Activated CD8-positive, alpha-beta memory T cell treated with anti-CD3 and anti-CD28 coated beads for 36 hours (primary cell): ENCODE measurements around the gene PROSER3. TPM values are rescaled to one million over a fixed set of nuclear protein-coding genes. Genes with fewer than 3 reads are reported as not detected.
"Not testable (repeated sequence)": the region's sequence is repeated elsewhere in the genome, so short reads cannot be mapped to it uniquely, and the experiment has no call there.

ENCODE experiments used
- CTCF ChIA-PET: fragments of 350-600 bp; sonication (Branson Sonifier 250); formaldehyde crosslinking; loops from one replicate; lab custom pipeline; 2021; ENCODE audit warnings: antibody characterized with exemption; lab: Charles Lee
- POLR2A ChIA-PET: fragments of 350-600 bp; sonication (Branson Sonifier 250); formaldehyde crosslinking; loops from one replicate; lab custom pipeline; 2021; ENCODE audit warnings: antibody characterized with exemption; lab: Charles Lee
- total RNA-seq, 2 experiments: library from RNA; stranded (reverse); gene quantifications; one replicate each; pipeline ENCODE4 v1.2.3, GENCODE V29; 2021

Gene PROSER3
- total RNA-seq, 2 experiments from 2014 or later = 33.7 to 37.0 TPM

DNA sequence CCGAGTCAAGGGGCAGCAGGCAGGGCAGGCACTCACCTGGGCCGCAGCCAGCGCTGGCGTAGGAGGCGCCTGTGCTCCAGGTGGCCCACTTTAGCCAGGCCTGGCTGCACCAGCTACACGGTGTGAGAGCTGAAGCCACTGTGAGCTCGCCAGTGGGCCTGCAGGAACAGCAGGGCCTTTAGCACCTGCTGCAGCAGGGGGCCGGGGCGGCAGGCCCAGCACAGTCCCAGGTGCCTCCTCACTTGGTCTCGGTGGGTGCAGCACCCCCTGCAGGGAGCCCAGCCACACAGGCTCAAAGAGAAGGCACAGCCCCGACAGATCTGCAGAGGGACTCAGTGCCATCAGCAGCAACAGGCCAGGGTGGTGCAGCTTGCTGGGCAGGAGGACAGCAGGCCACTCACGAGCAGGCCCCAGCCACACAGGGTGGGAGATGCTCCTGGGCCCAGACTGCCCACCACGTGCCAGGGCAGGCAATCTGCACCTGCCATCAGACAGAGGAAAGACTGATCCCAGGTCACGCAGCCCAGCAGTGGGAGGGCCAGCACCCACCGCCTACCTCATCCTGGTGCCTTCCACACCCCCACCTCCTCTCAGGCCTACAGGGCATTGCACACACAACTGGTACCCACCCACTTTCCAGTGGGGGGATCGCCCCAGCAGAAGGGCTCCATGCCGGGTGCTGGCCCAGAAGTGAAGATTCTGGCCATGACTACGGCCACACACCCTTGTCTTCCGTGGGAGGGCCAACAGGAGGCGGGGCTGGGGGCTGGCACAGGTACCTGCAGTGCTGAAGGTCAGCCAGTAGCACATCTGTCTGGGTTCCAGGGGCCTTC is 33.2 kb downstream of the PROSER3 start:
- POLR2A ChIA-PET = no interaction called here
- CTCF ChIA-PET = interaction anchor here (1.2 kb wide), 1 partner anchor 15 kb away, joined by 4 read pairs; no protein-coding TSS in a partner anchor

DNA sequence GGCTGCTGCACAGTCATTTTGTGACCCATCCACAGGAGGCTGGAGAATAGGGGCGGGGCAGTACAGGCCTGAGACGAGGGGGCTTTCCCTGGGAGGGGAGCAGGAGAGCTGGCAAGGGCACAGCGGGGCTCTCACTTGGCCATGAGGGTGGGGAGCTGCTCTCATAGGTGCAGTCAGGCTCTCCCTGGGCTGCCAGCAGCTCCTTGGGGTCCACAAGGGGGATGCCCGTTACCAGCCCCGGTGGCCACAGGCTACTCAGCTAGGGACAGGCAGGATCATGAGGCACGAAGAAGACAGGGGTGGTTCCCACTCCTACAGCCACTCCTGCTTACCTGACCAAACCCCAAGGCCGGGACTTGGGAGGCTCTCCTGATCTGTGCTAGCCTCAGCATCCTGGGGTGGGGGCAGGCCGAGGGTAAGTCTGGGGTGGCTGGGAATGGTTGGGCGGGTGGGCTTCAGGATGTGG is 33.9 kb downstream of the PROSER3 start:
- POLR2A ChIA-PET = no interaction called here
- CTCF ChIA-PET = no interaction called here

DNA sequence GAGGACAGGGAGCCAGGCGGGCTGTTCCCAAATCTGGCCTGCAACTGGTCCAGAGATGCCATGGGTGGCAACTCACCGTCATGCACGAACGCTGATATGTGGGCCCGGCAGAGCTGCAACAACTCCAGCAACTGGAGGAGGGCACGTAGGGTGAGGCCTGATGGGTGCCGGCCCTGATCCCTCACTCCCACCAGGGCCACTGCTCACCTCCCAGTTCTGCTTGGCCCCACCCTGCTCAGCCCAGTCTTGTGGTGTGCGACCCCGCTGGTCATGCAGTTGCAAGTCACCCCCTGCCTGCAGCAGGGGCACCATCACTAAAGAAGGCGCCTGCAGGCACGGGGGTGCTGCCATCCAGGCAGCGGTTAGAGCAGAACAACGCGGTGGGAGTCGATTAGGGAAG is 34.3 kb downstream of the PROSER3 start:
- POLR2A ChIA-PET = no interaction called here
- CTCF ChIA-PET = no interaction called here

DNA sequence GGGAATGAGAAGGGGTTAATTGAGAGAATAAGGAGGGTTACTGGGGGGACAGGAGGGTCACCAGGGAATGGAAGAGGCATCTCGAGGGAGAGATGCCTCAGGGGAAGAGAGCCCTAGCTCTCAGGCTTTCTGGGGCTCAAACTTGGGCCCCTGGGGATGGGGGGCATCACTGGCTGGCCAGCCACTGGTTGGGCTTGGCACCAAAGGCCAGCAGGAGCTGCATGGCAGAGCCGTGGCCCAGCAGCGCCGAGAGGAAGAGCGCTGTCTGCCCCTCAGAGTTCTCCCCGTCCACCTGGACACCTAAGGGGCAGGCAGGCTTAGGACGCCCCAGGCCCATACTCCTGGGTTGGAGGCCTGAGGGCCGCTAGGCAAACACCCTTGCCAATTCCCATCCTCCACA is 34.9 kb downstream of the PROSER3 start:
- POLR2A ChIA-PET = no interaction called here

DNA sequence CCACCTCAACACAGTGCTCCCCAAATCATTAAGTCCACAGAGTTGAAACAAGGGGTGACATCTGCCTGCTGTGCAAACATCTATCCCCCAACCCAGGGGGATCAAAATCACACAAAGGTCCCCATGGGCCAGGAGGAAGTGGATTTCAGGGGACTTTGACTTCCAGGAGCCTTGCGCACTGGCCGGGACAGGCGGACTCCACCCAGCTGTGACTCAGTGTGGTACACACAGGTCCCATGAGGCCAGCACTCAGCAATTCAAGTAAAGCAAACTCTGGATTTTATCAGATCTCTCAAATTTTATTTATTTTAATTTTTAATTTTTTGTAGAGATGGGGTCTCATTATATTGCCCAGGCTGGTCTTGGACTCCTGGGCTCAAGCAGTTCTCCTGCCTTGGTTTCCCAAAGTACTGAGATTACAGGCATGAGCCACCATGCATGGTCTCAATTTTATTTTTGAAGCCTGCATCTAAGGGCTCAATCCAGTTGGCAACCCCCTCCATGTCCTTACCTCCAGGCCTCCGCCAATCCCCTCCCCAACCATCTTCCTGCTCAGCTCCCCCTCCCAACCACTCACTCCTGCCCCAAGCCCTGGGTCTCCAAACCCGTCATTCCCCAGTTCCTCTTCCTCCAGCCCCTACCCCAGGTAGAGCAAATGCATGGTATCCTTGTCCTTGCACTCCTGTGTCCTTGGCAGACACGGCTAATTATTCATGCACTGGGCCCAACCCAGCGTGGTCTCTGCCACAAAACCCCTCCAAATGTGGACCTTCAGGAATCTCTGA is 35.6 kb downstream of the PROSER3 start:
- ChIA-PET CTCF (no interaction called here), POLR2A (no interaction called here)

More for the DNA sequence above, 34.9 kb downstream of the PROSER3 start:
- CTCF ChIA-PET = no interaction called here

DNA sequence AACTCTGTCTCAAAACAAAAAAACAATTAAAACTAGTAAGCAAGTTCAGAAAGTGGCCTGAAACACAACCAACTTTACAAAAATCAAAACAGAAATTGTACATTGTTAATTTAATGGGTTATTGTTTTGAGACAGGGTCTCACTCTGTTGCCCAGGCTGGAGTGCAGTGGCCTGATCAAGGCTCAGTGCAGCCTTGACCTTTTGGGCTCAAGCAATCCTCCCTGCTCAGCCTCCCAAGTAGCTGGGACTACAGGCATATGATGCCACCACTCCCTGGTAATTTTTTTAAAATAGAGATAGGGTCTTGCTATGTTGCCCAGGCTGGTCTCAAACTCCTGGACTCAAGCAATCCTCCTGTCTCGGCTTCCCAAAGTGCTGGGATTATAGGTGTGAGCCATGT is 37.6 kb downstream of the PROSER3 start:
- POLR2A ChIA-PET, CTCF ChIA-PET: not testable (repeated sequence)

DNA sequence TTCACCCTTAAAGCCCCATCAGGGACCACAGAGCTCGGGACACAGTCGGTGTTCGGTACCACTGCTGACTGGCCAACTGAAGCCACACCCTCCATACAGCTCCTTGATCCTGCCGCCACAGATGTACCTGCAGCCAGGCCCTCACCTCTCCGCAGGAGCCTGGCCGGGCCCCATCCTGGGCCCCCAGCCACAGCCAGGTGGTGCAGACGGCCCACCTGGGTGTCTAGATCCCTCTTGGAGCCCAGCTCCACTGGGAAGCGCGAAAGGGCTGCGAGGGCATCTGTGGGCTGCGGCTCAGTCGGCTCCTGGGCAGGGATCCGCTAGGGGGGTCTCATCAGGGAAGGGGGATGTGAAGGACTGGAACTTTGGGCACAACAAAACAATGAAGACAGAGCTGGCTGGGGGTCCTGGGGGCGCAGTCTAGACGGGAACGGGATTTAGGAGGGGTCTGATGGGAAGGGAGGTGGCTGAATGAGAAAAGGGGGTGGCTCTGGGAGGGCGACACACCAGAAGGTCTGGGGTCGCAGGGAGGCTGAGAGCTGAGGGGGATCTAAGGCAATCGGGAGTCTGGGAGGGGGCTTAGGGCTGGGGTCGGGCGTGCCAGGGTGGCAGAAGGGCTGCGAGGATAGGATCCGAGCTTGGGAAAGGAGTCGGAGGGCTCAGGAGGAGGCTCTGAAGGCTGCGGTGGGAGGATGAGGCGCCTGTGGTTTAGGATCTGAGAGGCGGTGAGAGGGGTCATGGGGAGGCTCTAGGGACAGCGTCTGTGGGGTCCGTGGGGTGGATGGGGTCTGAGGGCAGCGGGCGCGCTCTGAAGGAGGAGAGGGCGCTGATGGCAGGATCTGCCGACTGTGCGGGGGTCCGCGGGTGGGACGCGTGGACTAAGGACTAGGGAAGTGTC is 38.9 kb downstream of the PROSER3 start:
- CTCF ChIA-PET = no interaction called here
- POLR2A ChIA-PET = no interaction called here

DNA sequence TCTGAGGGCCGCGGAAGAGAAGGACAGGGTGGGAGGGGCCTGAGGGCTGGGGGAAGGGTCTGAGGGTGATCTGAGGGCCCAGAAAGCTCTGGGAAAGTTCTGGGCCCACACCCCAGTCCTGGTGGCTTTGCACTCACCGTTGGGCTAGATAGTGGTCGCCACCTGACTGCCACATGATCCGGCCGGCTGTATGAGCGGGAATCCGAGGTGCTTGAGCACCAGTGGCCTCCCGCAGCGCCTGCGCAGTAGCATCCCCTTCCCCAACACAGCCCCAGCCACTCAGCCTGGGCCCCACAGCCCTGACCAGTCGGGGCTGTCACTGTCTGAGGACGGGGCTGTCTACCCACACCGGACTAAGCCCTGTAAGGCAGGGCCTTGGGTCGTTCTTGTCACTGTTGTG is 39.7 kb downstream of the PROSER3 start:
- POLR2A ChIA-PET = interaction anchor here (0.5 kb wide), 1 partner anchor 264 kb away, joined by 3 read pairs; no protein-coding TSS in a partner anchor
- CTCF ChIA-PET = interaction anchor here (0.6 to 1.0 kb wide), 2 partner anchors 18 to 30 kb away, joined by 3 read pairs; no protein-coding TSS in a partner anchor

DNA sequence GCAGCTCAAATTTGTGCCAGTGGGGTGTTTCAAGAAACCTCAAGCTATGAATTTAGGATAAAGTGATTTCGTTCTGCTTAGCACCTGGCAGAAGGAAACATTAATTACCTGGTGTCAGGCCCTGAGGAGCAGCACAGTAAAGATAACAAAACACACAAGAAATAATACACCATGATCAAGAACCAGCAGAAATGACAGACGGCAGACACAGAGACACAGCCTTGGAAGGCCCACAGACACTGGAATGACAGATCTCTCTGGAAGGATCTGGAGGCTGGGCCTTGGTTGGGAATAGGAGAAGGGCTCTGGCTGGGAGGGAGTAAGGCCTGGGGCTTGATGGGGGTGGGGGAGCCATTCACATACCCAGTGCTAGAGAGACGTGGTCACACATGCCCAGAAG is 43.9 kb downstream of the PROSER3 start:
- ChIA-PET POLR2A (interaction anchor here (0.9 kb wide), 1 partner anchor 56 kb away, joined by 3 read pairs; the partner anchor contains the start of genes PSENEN and U2AF1L4), CTCF (interaction anchor here (0.6 to 0.8 kb wide), 3 partner anchors 129 to 211 kb away, joined by 3 to 4 read pairs (median 3); no protein-coding TSS in a partner anchor)

DNA sequence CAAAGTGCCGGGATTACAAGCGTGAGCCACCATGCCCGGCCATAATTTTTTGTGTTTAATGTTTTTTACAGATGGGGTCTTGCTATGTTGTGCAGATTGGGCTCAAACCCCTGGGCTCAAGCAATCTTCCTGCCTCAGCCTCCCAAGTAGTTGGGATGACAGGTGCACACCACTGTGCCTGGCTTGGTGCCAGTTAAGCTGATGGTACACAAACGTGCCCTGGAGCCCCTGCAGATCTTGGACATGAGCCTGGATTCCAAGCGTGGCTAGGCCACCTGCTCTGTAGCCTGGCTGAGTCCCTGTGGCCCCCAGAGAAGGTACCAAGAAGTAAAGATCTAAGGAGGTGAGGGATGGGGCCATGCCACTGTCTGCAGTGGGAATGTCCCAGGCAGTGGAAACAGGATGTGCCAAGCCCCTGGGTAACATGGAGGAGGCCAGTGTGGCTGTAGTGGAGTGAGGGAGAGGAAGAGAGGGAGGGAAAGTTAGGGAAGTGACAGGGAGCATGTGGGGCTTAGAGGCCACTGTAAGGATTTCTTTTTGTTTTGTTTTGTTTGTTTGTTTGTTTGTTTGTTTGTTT is 47.6 kb downstream of the PROSER3 start:
- CTCF ChIA-PET = no interaction called here
- POLR2A ChIA-PET = no interaction called here

DNA sequence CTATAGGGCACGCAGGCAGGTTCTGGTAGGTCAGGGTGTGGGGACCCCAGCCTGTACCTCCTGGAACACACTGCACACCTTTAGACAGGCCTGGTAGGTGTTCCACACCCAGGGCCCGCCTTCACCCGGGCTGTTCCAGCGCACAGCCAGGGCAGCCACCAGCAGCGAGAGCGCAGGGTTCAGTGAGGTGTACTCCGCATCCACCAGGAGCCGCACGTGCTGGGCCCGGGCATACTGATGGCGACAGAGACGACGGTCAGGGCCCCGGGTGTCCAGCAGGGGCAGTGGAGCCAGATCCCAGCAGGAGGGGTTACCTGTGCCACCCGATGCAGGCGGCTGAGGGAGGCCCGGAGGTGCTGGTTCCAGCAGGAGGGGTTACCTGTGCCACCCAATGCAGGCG is 48.6 kb downstream of the PROSER3 start:
- POLR2A ChIA-PET = interaction anchor here (0.5 kb wide), 1 partner anchor 135 kb away, joined by 4 read pairs; no protein-coding TSS in a partner anchor
- CTCF ChIA-PET = no interaction called here

DNA sequence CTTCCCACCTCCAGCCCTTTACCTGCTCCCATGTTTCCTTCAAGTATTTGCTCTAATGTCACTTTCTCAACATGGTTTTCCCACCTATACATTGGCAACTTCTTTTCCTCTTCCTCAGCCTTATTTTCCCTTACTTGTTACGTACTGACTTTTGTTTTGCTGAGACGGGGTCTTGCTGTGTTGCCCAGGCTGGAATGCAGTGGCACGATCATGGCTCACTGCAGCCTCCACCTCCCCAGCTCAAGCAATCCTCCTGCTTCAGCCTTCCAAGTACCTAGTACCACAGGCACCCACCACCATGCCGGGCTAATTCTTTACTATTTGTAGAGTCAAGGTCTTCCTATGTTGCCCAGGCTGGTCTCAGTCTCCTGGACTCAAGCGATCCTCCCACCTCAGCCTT is 49.7 kb downstream of the PROSER3 start:
- ChIA-PET CTCF (no interaction called here), POLR2A (no interaction called here)

DNA sequence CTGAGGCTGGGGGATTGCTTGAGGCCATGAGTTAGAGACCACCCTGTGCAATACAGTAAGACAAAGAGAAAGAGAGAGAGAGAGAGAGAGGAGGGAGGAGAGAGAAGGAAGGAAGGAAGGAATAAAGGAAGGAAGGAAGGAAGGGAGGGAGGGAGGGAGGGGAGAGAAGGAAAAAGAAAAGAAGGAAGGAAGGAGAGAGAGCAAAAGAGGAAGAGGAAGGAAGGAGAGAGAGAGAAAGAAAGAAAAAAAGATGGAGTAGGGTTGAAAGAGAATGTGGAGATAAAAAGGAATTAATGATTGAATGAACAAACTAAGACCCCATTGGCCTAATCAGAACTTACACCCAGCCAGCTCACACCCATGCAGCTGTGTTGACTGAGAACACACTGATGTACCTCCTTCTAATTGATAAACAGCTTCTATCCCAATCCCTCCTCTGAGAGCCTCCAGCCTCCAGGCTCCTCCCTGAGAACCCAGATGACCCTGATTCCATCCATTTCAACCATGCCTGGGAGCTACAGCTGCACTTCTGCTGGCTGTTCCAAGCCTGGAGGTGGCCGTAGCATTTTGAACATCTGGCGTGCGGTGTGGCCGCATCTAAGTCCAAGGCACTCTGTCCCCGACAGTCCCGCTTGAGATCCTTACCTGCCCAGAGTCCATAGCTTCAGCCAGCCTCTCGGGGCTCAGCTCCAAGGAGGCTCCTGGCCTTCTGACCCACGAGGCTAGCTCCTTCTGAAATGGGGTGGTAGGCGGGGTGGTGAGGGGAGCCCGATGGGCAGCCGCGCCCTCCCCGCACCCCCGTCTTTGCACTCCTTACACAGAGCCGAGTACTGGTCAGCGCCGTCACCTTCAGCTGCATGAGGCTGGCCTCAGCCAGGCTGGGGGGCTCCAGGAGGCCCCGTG is 53.6 kb downstream of the PROSER3 start:
- POLR2A ChIA-PET = no interaction called here
- CTCF ChIA-PET = no interaction called here

DNA sequence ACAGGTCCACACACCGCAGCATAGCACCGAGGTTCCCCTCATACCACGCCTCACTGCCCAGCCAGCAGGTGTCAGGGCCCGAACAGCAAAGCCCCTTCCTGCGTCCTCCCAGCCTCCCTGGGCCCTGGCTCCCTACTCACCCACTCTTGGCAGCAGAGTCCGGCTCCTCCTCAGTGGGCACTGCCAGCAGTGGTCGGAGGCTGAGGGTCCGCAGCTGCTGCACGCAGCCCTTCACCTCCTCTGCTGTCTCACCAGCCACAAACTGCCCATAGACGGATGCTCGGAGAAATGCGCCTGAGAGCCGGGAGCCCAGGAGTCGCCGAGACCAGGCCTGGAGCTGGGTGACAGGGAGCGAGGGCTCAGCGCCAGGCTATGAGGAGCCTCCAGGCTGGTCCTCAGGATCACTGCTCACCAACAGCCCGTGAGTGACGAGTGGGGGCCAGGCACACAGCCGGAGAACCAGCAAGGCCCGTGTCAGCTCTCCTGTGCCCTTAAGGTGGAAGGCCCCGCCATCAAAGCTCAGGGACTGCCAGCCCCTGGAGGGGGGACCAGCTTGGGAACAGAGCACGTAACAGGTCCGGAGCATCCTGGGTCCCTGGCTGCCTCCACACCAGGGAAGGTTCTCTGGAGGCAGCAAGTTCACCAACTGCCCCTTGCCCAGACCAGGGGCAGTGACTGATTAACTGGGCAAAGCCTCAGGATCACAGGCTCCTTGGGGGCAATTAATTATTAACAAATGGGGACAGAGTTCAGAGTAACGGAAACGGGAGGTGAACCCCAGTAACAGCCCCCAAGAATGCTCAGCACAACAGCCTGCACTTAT is 54.5 kb downstream of the PROSER3 start, which contains the start of gene PRODH2:
Gene PRODH2 (minus strand): TSS at position 626 of the 823 bp plus-strand sequence. CDS start 40 bp downstream, at position 586.
- CTCF ChIA-PET = no interaction called here

DNA sequence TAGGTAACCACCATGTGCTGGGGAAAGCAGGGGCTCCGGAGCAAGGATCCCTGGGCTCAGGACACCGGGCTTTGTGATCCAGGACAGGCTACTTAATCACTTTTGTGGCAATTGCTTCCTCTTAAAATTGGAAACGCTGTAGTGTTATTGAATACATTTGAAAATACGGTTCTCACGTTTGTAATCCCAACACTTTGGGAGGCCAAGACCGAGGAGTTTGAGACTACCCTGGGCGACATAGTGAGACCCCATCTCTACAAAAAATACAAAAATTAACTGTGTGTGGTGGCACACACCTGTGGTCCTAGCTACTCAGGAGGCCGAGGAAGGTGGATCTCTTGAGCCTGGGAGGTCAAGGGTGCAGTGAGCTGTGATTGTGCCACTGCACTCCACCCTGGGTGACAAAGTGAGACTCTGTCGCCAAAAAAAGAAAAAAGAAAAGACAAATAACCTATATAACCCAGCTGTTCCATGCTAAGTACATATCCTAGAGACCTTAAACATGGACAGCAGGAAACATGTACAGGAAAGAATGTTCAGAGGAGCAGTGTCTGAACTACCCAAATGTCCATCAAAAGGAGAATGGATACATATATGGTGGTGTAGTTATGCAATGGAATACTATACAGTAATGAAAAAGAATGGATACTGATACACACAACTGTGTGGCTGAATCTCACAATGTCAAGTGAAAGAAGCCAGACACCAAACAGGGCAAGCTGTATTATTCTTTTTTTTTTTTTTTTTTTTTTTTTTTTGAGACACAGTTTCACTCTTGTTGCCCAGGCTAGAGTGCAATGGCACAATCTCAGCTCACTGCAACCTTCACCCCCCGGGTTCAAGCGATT is 55.3 kb downstream of the PROSER3 start:
- ChIA-PET CTCF (no interaction called here), POLR2A (no interaction called here)

More for the DNA sequence above, 54.5 kb downstream of the PROSER3 start, which contains the start of gene PRODH2:
- POLR2A ChIA-PET = no interaction called here

DNA sequence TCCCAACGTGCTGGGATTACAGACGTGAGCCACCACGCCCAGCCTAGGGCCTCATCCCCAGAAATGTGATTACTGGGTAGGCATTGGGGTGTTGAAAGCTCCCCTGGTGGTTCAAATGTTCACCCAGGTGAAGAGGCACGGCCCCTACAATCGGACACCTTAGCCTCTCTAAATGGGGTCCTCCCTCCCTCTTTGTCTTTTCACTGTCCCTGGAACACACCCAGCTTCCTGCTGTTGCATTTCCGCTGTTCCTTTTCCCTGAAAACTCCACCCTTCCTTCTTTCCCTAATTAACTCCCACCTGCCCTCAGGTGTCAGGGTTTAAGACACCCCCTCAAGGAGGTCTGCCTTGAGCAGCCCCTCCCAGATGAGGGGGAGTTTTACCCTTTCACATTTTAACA is 58.3 kb downstream of the PROSER3 start:
- CTCF ChIA-PET = interaction anchor here (1.0 kb wide), 1 partner anchor 18 kb away, joined by 3 read pairs; no protein-coding TSS in a partner anchor
- POLR2A ChIA-PET = no interaction called here
